GM21390 (cell line): ENCODE data around the gene DACT2.
"Not testable (repeated sequence)": the region's sequence is repeated elsewhere in the genome, so short reads cannot be mapped to it uniquely, and the experiment has no call there.

Source experiments
- ATAC-seq: cut with Tn5 transposase; IDR thresholded peaks from one replicate; pipeline ENCODE4 v1.9.1; 2021; ENCODE audit not compliant: unreplicated experiment

Gene DACT2

DNA sequence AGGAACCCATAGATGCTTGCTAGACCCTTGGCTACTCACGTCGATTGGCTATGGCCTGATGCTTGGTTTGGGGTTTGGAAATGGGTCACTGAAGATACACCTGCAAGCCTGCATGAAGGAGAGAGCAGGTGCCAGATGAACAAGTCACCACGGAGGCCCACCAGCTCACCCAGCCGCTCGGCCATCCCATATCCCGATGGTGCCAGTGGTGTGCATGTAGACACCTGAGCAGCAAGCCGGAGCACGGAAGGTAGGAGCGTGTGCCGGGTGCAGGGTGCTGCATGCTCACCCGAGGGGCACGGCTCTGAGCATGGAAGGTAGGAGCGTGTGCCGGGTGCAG is 35.9 kb downstream of the DACT2 start:
- no peak for ATAC-seq

DNA sequence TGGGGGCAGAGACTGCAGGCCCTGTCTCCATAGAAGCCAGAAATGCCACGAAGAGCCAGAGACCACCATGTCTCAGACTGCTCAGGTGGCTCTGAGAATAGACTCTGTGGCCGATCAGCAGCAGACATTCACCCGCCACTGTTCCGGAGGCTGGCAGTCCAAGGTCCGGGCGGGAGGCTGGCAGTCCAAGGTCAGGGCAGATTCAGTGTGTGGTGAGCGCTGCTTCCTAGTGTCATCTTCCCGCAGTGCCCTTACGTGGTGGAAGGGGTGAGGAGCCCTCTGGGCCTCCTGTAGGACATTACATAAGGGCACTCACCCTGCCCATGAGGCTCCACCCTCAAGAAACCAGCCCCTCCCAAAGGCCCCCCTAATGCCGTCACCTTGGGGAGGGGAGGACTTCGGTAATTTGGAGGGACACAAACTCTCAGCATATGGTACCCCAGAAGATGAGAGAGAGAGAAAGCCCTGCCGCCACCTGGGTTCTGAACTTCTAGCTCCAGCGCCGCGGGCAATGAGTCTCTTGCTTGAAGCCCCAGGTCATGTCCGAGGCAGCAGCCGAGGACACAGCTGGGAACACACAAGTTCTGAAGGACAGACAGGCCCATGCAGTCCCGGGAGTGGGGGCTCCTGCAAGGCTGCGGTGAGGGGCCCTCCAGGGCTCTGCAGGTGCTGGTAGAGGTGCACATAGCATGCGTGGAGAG is 36.4 kb downstream of the DACT2 start:
- no peak for ATAC-seq

DNA sequence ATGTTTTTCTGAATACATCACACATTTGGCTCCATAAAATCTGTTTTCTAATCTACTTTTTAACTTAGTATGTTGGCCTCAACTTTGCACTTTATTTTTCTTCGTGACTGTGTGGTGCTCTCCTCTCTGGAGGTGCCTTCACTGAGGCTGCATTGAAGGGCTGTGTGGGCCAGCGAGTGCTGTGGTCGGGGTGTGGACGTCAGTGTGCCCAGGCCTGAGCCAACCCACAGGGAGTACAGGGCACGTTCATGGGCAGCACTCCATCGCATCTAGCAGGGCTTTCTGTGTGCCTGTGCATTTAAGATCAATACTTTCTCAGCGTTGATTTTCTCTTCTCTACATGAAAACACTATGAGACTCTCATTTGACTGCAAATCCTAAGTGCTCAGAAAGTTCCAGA is 37.8 kb downstream of the DACT2 start:
- no peak for ATAC-seq

DNA sequence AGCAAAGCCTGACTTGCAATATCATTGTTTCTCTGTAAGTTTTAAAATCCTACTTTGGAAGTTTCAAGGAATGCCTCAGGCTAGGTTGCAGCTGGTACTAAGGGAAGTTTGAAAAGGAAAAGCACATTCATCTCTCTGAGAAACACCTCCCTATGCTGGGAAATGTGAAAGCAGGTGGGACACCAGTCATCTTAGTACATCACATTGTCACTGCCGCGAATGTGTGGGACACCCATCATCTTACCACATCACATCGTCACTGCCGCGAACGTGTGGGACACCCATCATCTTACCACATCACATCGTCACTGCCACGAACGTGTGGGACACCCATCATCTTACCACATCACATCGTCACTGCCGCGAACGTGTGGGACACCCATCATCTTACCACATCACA is 38.3 kb downstream of the DACT2 start:
- not testable (repeated sequence) for ATAC-seq

DNA sequence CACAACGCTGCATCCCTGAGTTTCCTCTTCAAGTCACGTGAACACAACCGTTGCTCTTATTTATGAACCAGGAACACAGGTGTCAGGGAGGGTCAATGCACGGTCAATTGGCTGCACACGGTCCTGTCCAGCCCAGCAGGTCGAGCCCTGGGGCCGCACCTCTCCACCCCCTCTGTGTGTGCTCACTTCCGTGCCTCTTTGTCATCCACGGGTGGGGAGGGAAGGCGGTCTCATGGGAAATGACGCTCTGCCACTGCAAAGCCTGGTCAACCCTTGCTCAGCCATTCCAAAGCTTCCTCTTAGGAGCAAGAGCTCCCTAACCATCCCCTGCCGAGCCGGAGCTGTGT is 38.7 kb downstream of the DACT2 start:
- ATAC-seq = no peak

DNA sequence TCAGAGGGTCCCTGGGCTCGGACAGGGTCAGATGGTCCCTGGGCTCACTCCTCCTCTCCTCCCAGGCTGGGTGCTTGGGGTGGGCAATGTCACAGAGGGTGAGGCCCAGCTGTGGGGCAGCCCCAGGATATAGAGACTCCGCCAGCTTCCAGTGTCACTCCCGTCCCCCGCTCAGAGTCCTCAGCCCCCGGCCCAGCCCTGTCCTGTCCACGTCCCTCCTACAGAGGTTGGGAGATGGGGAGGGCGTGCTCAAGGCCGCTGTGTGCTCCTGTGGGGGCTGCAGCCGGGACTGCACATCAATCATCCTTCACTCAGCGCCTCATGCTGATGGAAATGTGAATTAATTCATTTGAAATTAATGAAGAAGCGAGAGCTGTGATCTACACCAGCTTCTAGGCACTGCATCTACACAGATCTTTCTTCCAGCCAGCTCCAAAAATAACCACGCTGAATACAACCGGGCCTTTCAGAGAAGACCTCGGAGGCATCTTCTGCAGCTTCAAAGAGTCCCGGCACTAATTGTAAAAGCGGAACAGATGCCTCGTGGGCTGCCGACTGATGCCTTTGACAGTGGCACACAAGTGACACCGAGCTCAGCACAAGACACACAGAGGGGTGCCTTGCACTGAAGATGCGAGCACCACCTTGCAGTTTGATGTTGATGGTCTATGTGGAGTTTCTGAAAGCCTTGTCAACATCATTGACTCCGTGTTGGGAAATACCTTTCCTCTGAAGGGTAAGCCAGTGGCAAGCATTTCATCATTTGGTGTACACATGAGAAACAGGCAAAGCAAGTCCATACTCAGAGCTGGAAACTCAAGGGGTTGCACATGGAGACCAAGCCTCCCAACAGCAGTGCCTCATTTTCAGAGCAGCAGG is 39.3 kb downstream of the DACT2 start:
- ATAC-seq = no peak

DNA sequence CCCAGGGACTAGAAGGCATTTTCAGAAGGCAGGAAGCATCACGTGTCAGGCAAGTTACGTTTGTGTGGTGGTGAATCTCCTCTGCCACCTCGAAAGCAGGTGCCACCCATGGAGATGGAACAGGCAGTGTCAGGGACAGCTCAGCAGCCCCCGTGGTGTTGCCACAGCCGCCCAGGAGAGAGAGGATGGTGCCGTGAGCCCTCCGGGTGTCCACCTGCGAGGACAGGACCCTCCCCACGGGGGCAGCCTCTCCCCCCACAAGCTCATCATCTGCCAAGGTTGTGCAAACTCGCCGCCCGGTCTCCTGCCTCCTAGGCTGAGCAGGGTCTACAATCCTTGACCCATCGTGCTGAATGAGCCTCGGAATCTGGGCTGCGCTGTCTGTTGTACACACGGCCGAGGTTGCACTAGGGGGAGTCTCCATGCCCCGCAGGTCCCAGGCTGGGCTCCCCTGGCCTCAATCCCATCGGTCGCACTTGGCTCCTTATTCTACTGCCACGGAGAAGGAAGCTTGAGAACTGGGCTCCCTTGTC is 40.1 kb downstream of the DACT2 start:
- no peak for ATAC-seq

DNA sequence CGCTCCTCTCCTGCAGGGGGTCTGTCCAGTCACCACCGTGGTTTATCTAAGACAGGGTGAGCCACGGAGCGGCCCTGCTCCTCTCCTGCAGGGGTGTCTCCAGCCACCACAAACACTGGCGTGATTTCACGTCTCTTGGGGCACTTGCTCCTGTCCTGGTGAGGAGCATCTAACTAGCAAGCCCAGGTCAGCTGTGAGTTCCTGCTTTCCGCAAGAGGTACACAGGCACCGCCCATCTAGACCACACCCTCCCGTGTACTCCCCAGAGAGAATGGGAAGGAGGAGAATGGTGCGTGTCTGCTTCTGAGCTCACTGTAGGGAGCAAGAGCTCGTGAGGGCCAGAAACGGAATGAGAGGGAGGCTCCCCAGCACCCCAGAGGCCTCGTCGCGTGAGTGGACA is 40.7 kb downstream of the DACT2 start:
- no peak for ATAC-seq

DNA sequence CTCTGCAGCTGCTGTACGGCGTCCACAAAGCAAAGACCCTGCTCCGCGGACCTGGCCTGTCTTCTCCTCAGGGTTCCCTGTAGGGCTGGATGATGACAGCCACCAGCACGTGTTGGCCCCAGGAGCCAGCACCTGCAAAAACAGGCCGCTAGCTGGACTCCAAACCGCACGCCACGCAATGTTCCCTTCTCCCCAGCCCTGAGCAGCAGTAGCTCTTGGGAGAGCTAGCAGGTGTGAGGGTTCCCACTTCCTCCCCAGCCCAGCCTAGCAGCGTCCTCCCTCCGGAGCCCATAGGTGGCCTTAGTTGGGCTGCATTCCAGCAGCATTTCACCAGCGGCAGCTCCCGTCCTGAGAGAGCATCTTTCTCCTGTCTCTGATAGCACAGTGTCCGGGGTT is 42.3 kb downstream of the DACT2 start:
- ATAC-seq = no peak

DNA sequence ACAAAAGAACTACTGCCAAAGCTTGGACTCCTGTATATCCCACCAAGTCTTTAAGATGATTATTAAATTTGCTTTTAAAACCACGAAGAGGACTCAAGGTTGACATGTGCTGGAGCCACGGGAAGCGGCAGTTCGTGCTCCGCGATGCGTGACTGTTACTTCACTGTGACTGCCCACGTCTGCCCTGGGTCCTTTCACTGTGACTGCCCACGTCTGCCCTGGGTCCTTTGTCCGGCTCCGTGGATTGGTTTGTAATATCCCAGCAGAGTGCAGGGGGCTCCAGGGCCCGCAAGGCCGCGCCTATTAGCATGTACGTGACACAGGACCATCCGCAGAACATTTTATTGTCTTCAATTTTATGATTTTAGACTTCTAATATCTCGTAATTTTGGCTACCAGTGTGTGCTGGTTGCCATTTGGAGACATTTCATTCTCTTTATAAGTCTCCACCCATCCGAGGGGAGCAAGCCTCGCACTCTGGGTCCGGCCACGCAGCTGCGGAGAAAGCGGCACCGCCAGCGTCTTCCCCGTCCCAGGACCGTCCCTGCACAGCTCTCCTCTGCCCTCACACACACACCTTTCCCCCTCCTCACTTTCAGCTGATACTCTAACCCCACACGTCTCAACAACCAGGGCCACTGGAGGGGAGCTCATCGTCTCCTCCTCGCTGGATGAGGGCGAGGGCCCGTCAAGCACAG is 42.9 kb downstream of the DACT2 start:
- no peak for ATAC-seq

DNA sequence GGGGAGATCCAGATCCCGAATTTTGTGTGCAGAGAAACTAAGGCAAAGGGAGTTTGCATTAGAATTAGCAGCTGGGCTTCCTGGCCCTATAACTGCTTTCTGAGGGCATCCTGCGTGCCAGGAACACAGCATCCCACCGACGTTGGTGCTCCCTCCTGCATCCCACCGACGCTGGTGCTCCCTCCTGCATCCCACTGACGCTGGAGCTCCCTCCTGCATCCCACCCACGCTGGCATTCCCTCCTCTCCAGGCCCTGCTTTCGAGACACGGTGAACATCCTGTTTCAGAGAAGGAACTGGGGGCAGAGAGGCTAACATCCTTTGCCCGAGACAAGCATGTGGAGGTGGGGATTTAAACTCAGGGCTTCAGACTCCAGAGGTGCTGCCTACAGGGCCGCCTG is 44.4 kb downstream of the DACT2 start:
- no peak for ATAC-seq

DNA sequence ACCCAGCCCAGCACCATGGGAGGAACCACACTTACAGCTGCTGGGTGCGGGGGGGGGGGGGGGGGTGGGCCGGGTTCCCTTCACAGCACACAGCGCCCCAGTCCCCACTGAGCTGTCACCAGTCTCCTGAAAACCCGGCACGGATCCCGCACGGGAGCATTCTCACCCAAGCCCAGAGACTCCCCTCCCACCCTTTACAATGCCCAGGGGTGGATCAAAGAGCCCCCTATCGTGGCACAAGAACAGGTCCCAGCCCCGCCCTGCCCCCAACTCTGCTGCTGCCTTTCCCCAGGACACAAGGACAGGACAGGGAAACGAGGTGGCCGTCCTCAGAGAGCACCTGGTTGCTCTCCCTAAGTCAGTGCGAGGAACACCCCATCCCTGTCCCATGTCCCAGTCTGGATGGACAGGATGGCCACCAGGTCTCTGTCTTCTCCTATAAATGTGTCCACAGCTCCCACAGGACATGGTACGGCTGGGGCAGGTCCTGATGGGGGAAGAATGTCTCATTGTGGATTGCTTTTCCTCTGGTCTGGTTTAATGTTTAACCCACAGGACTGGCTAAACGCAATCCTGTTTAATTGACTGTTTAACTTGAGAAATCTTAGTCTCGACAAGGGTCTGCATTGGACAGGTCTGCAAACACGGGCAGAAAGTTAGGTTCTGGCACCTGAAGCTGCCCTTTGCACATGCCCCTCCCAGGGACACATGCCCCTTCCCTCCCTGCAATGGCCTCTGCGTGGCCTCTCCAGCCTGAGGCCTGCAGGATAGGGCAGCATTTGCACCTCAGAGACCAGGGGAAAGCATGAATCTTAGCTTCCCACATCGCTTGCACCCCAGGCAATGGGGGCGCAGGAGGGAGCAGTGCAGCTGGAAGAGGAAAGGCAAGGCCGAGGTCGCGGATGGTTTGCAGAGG is 45.3 kb downstream of the DACT2 start:
- no peak for ATAC-seq

DNA sequence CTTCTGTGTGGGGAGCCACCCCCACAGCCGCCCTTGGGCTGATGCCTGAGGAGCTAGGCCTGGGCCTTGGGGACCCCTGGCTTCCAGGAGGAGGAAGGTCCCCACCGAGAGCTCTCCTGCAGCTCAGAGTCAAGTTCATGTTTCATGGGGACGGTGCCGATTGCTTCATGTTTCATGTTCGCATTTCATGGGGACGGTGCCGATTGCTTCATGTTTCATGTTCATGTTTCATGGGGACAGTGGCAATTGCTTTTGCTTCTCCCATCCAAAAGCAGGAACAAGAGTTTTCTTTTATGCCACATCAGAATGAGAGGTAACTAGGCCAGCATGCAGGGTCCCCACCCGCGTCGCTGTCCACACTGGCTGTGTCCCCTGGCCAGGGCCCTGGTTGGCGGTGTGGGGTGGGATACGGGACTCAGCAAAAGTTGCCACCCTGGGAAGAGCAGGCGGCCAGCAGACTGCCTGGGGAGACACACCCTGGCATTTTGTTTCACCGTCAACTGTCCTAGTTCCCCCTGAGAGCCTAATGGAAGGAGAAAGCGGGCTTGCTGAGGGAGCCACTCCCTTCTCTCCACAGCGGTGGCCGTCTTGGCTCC is 46.0 kb downstream of the DACT2 start:
- no peak for ATAC-seq

DNA sequence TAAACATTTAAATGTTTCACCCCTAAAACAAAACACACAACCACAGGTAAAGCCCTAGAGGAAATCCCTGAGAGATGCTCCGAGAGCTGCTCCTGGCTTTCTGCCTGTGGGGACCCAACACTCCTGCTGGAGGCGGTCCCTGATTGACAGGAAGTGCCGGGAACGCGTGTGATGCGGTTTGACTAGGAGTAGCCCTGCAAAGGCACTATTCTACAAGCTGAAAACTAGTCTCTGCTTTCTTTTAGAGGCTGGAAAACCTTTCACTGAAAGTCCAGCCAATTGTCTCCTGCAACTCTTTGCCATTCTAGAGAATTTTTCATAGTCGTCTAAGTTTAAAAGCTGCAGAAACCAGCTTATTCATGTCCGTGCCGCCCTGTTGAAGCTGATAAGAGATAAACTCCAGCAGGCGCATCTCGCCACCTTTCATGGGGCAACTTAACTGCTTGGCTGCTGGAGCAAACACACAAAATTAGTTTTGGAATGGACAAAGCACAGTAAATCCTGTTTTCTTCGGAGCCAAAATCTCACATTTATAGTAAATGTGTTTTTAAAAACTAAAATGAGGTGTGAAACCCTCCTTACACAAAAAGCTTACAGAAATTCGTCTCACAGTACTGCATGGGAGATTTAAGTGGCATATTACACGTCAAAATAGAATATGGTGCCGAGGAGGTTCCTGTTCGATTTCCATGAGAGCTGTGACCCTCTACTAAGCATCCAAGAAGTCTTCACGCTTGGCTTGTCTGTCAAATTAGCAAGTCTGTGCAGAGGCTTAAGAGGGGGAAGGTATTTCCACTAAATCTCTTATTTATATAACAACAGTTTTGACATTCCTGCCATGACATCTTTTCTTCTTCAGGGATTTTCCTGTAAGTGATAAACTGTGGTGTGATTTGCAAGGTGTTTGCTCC is 46.9 kb downstream of the DACT2 start:
- ATAC-seq = no peak

DNA sequence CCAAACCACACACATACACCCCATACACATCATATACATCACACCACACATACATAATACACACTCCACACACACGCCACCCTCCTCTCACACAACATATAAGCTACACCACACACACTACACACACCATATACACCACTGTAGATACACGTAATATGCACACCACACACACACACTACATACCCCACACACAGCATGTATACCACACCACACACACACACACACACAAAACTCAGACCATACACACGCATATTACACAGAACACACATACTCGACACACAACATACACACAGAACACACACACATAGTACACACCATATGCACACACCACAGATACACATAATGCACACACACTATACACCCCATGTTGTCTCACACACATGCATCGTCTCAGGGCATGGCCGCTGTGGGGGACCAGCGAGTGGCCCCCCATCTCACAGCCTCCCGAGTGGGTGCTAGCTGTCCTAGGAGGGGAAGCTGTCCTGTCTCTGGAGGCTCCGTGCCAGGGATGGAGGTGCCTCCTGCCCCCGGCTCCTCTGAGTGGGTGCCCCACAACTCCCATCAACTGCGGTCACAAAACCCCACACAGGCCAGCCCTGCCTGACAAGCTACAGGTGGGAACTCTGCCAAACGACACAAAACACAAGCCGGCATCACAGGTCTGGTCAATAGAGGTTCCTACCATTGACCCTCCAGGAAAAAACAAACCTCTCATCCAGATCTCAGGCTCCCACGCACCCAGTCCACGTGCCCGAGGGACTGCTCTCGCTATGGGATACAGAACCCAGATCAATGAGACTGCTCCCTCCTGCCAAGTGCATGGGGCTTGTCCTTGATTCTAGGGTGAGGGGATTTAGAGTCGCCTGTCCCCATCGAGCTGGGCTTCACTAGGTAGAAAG is 49.1 kb downstream of the DACT2 start:
- ATAC-seq = no peak

DNA sequence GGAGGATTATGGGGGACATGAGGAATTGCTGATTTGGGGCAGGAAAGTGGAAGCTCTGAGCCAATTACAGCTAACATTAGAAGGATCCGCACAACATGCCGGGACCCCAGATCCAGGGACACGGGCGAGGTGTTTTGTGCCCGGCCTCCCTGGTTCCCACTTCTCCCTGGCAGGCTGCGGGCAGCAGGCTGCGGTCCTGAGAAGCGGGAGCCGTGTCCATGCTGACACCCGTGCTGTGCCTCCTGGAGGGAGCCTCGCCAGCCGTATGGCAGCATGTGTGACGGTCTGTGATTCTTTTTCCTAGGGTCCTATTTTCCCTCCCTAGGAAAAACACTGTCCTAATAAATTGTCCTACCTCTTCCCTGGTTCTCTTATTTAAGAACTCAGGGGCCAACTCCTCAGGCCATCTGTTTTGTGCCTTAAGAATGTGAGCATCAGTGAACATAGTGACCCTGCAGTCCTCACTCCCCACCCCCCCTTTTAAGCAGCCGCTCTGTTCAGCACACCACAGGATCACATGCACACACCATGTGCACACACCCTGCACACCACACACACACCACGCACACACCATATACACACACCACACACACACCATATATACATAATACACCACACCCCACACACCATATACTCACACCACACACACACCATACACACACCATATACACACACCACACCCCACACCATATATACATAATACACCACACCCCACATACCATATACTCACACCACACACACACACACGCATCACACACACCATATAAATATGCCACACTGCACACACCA is 49.9 kb downstream of the DACT2 start:
- ATAC-seq = no peak

DNA sequence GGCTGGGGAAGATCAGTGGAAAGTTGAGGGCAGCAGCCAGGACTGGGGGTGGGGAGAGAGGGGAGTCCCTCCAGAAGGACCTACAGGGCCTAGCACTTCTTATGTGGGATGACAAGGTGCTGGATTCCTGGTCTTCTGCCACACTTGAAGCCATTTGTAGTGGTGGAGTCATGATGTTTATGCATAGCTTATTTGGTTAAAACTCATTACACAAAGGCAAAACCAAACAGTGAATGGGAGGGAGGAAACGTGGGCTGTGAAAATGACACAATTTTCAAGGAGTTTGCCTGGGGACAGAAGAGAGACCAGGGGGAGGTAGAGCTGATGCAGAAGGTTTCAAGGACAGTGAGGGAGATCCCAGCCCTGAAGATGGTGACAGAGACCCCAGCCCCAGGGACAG is 50.8 kb downstream of the DACT2 start:
- ATAC-seq = no peak

DNA sequence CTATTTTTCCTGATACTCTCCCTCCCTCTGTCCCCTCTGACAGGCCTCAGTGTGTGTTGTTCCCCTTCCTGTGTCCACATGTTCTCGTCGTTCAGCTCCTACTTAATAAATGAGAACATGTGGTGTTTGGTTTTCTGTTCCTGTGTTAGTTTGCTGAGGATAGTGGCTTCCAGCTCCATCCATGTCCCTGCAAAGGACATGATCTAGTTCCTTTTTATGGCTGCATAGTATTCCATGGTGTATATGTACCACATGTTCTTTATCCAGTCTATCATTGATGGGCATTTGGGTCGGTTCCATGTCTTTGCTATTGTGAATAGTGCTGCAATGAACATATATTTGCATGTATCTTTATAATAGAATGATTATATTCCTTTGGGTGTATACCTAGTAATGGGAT is 51.8 kb downstream of the DACT2 start:
- not testable (repeated sequence) for ATAC-seq
